ENCODE measurements around the gene BPI.
A peak's percentile ranks its signal among the peaks of the same experiment; 100 is the strongest.
"Not testable (repeated sequence)": the region's sequence is repeated elsewhere in the genome, so short reads cannot be mapped to it uniquely, and the experiment has no call there.

BPI gene

GRCh38 chr20:38303908-38304379 is at the start of gene BPI:
Gene BPI (plus strand): TSS chr20:38304156. CDS start chr20:38304224, 68 bp downstream.
- DNase-seq (ENCODE audit: low read depth, low spot score), result peak; percentile 39

- not testable (repeated sequence) for DNase-seq (ENCODE audit: low read depth, low spot score)
Measured at GRCh38 chr20:38254621-38255020, 49.3 kb upstream of the BPI start.

DNA sequence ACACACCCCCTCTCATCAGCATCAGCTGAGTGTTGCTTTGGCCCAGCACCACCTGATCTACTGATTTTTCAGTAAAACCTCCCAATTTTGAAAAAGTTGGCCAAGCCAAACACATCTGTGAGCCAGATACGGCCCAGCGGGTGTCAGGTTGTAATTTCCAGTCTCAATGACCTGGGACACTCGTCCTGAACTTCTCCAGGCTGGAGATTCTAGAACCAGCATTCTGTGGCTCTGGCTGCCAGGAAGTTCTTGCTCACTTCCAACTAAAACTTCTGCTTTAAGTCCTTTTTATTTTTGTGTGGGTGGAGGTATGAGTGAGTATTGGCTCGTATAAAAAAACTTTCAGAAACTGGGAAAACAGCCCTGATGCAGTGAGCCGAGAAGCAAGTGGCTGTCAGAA is 48.6 kb upstream of the BPI start:
- DNase-seq (ENCODE audit: low read depth, low spot score), result peak; percentile 49

DNA sequence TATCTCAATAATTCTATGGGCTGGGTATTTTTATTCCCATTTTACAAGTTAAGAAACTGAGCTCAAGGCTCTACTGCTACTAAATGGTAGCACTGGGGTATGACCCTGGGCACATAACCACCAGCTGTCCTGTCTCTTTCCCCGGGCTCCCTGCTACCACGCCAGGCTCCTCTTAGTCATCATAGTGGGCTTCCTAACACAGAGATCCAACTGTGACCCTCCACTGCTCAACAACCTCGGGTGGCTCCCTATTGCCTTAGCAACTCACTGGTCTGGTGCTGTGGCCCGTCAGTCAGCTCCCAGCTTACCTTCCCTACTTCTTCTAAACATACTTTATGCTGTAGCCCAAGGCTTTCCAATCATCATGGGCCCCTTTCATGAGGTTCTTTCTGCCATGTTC is 47.9 kb upstream of the BPI start:
- DNase-seq (ENCODE audit: low read depth, low spot score), result no peak

GRCh38 chr20:38256966-38257365 is 47.0 kb upstream of the BPI start:
- no peak for DNase-seq (ENCODE audit: low read depth, low spot score)

DNA sequence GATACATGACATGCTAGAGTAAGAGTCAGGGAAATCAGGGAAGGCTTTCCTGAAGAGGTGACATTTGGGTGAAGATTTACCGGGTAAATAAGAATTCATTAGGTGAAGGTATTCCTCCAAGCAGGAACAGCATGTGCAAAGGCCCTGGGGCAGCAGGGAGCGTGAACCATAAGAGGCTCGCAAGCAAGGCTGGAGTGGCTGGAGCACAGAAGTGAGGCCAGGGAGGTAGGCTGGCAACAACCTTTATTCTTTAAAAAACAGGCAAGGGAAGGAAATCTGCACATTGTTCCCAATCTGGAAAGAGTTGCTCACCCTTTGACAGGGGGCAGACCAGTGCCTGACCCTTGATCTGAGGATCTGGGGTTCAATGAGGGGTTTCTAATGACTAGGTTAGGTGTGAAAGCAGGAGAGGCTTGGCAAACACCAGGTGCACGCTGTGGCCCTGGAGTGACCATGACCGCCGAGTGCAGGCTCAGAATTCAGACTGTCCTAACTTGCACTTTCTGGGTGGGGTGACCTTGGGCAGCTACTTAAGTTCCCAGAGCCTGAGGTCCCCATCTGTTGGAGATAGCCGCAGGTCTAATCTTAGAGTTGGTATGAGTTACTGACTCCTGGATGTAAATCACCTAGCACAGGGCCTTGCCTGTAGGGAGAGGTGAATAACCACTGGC is 45.3 kb upstream of the BPI start:
- DNase-seq (ENCODE audit: low read depth, low spot score), result no peak

GRCh38 chr20:38260025-38260377 is 44.0 kb upstream of the BPI start:
- no peak for DNase-seq (ENCODE audit: low read depth, low spot score)

- peak; percentile 57 for DNase-seq (ENCODE audit: low read depth, low spot score)
Measured at GRCh38 chr20:38260378-38261053, 43.4 kb upstream of the BPI start, which contains the start of gene KIAA1755. Gene KIAA1755 (minus strand): TSS chr20:38260735. CDS start chr20:38260500, 235 bp downstream.

GRCh38 chr20:38261054-38261390 is 42.9 kb upstream of the BPI start:
- DNase-seq (ENCODE audit: low read depth, low spot score), result no peak

GRCh38 chr20:38262931-38263330 is 41.0 kb upstream of the BPI start:
- no peak for DNase-seq (ENCODE audit: low read depth, low spot score)

- no peak for DNase-seq (ENCODE audit: low read depth, low spot score)
Measured at GRCh38 chr20:38266426-38266825, 37.5 kb upstream of the BPI start.

DNA sequence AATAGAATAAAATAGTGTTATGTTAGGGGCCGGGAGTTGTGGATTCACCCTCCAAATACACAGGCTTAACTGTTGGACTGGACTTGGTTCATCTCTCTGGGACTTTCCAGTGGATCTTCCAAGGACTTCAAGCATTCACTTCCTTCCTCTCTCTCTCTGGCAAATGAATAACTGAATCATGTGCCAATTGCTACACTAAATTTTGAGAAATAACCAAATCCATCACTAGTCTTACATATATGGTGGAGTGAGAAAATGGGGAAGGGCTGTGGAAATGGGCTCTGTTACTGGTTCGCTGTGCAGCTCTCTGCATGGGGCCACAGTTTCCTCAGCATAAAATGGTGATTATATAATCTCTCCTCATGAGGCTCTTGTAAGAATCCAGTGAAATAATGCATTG is 36.7 kb upstream of the BPI start:
- no peak for DNase-seq (ENCODE audit: low read depth, low spot score)

DNA sequence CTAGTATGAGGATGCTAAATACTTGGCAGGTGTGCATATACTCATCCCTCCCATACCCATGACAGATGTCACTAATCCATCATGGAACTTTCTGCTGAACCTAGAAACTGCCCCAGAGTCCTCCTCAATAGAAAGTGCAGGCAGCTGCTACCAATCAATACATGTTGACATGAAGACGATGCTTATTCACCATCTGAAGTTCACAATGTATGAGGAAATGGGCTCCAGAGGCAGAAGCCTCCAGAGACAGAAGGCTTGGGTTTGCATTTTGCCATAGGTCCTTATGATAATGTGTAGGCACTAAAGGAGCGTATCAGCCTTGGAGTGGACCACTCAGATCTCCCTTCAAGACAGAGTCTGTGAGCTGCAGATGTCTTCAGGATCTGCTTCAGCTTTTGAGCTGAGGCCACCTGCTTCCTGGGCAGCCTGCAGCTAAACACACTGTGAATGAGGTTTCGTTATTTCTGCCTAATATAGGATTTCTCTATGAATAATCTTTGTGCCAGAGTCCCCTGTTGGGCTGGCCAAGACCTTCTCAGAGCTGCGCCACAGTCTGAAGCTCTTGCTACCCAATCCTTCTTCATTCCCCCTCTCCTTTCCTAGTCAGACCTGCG is 35.9 kb upstream of the BPI start:
- DNase-seq (ENCODE audit: low read depth, low spot score), result no peak

GRCh38 chr20:38269040-38269439 is 34.9 kb upstream of the BPI start:
- DNase-seq (ENCODE audit: low read depth, low spot score), result no peak

GRCh38 chr20:38269715-38270114 is 34.2 kb upstream of the BPI start:
- no peak for DNase-seq (ENCODE audit: low read depth, low spot score)

DNA sequence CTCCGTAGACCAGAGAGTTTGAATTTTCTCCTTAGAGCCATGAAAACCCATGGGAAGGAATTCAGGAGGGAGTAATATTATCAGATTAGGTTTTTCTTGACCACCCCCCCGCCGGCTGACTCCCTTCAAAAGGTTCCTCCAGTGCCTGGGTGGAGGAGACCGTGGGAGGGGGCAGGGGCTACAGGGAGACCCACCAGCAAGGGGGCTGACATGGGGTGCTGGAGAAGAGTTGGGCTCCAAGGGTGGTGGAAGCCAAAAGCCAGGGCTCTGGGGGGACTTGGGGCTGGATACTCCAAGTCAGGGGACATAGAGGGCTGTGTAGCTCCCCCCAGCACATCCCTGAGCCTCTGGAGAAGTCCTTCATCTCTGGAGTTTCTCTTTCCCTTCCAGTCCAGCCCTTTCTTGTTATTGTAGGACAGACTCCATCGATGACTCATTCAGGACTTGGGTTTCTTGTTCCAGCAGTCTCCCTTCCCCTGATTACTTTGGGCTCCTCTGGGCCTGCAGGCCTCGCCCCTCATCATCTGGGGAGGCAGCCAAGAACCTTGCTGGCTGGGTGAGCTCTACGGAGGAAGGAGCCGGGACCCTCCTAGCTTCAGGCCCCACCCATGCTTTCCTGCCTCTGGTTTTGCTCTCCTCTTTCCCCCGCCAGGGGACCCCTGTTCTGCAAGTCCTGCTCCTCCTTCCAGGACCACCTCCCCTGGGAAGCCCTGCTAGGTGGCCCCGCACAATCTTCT is 32.9 kb upstream of the BPI start:
- DNase-seq (ENCODE audit: low read depth, low spot score), result peak; percentile 96

- no peak for DNase-seq (ENCODE audit: low read depth, low spot score)
Measured at GRCh38 chr20:38271608-38272120, 32.3 kb upstream of the BPI start.

- no peak for DNase-seq (ENCODE audit: low read depth, low spot score)
Measured at GRCh38 chr20:38272398-38272797, 31.6 kb upstream of the BPI start.

- no peak for DNase-seq (ENCODE audit: low read depth, low spot score)
Measured at GRCh38 chr20:38272961-38273360, 31.0 kb upstream of the BPI start.

DNA sequence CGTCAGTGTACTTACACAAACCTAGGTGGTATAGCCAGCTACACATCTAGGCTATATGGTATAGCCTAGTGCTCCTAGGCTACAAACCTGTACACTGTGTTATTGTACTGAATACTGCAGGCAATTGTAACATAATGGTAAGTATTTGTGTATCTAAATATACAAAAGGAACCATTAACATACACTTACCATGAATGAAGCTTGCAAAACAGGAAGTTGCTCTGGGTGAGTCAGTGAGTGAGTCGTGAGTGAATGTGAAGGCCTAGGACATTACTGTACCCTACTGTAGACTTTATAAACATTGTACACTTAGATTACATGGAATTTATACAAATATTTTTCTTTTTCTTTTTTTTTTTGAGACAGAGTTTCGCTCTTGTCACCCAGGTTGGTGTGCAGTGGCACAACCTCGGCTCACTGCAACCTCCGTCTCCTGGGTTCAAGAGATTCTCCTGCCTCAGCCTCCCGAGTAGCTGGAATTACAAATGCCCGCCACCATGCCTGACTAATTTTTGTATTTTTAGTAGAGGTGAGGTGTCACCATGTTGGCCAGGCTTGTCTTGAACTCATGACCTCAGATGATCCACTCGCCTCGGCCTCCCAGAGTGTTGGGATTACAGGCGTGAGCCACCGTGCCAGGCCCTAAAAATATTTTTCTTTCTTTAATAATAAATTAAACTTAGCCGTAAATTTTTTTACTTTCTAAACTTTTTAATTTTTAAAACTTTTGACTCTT is 28.0 kb upstream of the BPI start:
- DNase-seq (ENCODE audit: low read depth, low spot score), result peak; percentile 54

DNA sequence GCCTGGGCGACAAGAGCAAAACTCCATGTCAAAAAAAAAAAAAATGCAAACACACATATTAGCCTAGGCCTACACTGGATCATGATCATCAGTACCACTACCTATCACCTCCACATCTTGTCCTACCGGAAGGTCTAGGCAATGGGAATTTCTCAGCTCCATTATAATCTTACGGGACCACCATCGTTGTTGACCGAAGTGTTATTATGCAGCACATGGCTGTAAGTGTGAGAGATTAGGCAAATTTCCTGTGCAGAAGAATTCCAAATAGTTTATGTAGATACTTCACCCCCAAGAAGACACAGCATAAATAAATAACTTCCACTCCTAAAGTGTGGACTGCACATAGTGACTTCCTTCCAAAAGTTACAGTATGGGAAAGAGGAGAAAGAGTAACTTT is 26.7 kb upstream of the BPI start:
- DNase-seq (ENCODE audit: low read depth, low spot score), result no peak

All from astrocyte of the hippocampus (primary cell).